Mesothelial cell of epicardium (in vitro differentiated cells): ENCODE data around the gene PEX7. TPM values are rescaled to one million over a fixed set of nuclear protein-coding genes. Genes with fewer than 3 reads are reported as not detected.

Source experiments
- DNase-seq, 2 experiments: peaks; one replicate each; pipeline ENCODE4 v3.0.0; 2021; ENCODE audit warnings: low spot score in 2 of 2; ENCODE audit not compliant: unreplicated experiment in 2 of 2
- H3K27ac Mint-ChIP-seq: 2 replicates; pipeline ENCODE4 v1.8.0; 2021; ENCODE audit warnings: mixed read lengths
- H3K27me3 Mint-ChIP-seq: 2 replicates; pipeline ENCODE4 v1.8.0; 2021; ENCODE audit warnings: low read depth, mixed read lengths
- H3K36me3 Mint-ChIP-seq: 2 replicates; pipeline ENCODE4 v1.8.0; 2021; ENCODE audit warnings: mixed read lengths
- H3K4me1 Mint-ChIP-seq: 2 replicates; pipeline ENCODE4 v1.8.0; 2021; ENCODE audit warnings: mixed read lengths
- H3K4me3 Mint-ChIP-seq: 2 replicates; pipeline ENCODE4 v1.8.0; 2021; ENCODE audit warnings: mild to moderate bottlenecking, moderate library complexity, mixed read lengths
- H3K9me3 Mint-ChIP-seq: 2 replicates; pipeline ENCODE4 v1.8.0; 2021; ENCODE audit warnings: mixed read lengths
- total RNA-seq: library from RNA; stranded (reverse); gene quantifications from 3 replicates; pipeline ENCODE4 v1.2.1, GENCODE V29; 2021
- TF ChIP-seq, protein P1 (sequence below): fragments of 200-600 bp; sonication (generic); IDR thresholded peaks from one replicate; pipeline ENCODE4 v1.5.0; 2021; ENCODE audit warnings: antibody characterized with exemption; ENCODE audit not compliant: unreplicated experiment

The PEX7 gene
- total RNA-seq, 1 donor from 2014 or later = 8.3 TPM

DNA sequence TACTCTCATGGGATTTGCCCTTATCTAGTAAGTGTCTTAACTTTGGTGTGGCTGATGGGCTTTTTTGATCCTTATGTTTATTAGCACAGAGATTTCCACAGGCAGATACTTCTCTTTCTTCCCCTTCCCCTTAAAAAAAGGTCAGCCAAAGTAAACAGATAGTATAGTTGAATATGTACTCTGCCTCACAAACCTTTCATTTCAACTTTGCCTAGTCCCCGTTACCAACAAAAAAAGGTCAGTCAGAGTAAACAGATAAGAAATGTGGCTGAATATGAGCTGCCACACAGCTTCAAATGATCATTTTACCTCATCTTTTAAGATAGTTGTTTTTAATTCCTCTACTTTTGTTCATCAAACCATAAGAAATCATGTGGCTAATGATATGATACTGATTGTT lies 65.6 kb downstream of the PEX7 start:
- peaks cover 42% of the 10 kb centered on the region for H3K4me1 Mint-ChIP-seq
- peaks cover 1% of the 10 kb centered on the region for H3K36me3 Mint-ChIP-seq
- DNase-seq = no peak
- no peaks in the 10 kb centered on the region for H3K9me3 Mint-ChIP-seq
- TF ChIP-seq, protein P1, sequence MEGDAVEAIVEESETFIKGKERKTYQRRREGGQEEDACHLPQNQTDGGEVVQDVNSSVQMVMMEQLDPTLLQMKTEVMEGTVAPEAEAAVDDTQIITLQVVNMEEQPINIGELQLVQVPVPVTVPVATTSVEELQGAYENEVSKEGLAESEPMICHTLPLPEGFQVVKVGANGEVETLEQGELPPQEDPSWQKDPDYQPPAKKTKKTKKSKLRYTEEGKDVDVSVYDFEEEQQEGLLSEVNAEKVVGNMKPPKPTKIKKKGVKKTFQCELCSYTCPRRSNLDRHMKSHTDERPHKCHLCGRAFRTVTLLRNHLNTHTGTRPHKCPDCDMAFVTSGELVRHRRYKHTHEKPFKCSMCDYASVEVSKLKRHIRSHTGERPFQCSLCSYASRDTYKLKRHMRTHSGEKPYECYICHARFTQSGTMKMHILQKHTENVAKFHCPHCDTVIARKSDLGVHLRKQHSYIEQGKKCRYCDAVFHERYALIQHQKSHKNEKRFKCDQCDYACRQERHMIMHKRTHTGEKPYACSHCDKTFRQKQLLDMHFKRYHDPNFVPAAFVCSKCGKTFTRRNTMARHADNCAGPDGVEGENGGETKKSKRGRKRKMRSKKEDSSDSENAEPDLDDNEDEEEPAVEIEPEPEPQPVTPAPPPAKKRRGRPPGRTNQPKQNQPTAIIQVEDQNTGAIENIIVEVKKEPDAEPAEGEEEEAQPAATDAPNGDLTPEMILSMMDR = no peak
- no peaks in the 10 kb centered on the region for H3K27me3 Mint-ChIP-seq
- H3K27ac Mint-ChIP-seq = no peak overlapping the region
- H3K4me3 Mint-ChIP-seq = no peak overlapping the region

DNA sequence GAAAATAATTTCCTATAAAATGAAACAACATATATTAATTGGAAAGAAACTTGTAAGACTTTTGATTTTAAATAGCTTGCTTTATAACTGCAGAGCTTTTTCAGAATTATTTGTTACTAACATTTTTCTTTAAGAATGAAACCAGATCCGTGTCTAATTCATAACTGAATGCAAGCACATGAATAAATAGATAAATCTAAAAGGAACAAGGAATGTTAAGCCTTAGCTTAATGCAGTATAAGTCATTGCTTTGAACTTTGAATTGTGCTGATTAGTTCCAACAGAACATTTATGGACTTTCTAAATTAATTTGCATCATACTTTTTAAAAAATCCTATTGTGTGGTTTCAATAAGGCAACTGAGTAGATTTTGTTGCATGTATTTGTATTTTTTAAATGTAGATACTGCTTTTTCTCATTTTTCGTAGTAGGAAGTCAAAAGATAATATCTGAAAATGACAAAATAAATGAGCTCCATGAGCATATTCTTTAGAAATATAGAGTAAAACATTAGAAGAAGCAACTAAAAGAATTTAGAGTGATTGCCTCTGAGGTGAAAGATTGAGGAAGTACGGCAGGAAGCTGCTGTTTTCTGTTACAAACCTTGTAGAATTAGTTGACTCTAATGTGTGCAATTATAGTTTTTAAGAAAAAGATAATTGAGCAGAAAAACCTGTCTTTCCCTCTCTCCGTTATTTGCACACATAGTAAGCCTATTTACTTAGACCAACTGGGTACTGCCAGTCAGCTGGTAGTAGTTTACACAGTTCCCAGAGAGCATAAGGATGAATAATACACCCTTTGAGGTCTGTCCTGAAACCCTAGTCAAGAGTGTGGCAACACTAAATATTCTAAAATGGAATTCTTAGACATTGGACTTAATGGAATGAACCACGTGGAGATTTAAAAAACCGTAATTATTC lies 67.1 kb downstream of the PEX7 start:
- Mint-ChIP-seq H3K27ac (peak overlapping the region; percentile 44), H3K4me1 (peaks cover 38% of the 10 kb centered on the region), H3K27me3 (no peaks in the 10 kb centered on the region), H3K9me3 (no peaks in the 10 kb centered on the region), H3K4me3 (no peak overlapping the region), H3K36me3 (peaks cover 3% of the 10 kb centered on the region)
- DNase-seq = no peak
- TF ChIP-seq, protein P1 = no peak

DNA sequence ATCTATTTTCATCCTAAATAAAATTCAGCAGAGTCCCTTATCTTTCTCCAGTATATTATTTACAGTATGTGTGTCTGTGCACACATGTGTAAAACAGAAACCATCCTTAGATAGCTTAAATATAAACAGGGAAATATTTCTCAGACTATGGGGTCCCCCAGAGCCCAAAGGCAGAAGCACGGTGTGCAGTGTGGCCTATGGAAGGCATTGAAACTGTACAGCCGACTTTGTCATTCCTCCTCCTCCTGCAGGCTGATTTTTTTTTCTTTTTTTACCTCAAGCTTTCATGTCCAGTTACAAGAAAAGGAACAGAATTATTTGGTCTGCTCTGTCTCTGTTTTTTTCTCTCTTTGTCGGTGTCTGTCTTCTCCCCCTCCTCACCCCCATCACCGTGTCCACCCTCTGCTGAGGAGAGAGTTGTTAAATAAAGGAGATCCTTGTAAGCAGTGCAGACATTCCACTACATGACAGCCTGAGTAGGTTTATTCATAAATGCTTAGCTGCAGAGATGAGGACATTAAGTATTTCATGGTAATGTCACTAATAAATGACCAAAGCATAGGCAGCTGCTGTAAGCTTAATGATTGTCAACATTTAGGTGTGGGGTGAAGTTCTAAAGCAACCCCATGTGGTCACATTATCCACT lies 67.9 kb downstream of the PEX7 start:
- Mint-ChIP-seq H3K27me3 (no peaks in the 10 kb centered on the region), H3K4me1 (peaks cover 38% of the 10 kb centered on the region), H3K27ac (peak overlapping the region; percentile 44), H3K36me3 (peaks cover 3% of the 10 kb centered on the region), H3K9me3 (no peaks in the 10 kb centered on the region), H3K4me3 (peak overlapping the region; percentile 2)
- TF ChIP-seq, protein P1 = no peak
- DNase-seq = no peak

DNA sequence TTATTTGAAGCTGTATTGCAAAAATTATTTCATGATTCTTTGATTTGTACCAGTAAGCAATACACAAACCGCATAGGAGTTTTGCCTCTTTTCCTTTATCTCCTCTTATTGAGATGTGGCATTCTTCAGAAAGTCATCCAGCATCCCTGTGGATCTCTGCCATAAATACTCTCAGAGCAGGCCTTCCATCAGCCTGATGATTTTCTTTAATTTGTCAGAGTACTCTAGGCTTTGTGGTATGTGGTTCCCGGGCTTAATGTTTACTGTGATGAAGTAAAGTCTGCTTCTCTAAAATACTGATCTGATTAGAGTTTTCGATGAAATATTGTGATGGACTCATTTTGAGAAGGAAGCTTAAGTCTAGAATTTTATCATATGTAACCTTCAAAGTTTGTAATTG lies 68.6 kb downstream of the PEX7 start:
- Mint-ChIP-seq H3K4me1 (peaks cover 45% of the 10 kb centered on the region), H3K36me3 (peaks cover 3% of the 10 kb centered on the region), H3K4me3 (no peak overlapping the region), H3K27ac (no peak overlapping the region), H3K9me3 (no peaks in the 10 kb centered on the region), H3K27me3 (no peaks in the 10 kb centered on the region)
- DNase-seq = no peak
- TF ChIP-seq, protein P1 = no peak

DNA sequence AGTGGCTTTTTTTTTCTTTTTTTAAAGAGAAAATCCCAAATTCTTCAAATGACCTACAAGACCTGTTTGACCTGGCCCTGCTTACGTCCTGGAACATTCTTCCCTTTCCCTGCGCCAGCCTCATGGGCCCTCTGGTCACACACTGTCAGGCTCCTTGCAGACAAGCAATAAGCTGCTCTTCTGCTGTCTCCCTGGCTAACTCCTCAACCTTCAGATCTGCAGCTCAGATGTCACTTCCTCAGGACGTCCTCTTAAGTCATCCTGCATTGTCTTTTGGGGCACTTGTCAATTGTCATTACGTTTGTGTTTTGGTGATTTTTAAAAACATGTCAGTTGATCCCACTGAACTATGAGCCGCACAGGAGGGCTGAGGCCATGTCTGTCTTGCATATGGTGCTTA lies 70.8 kb downstream of the PEX7 start:
- H3K36me3 Mint-ChIP-seq = peaks cover 6% of the 10 kb centered on the region
- TF ChIP-seq, protein P1 = no peak
- H3K27me3 Mint-ChIP-seq = no peaks in the 10 kb centered on the region
- H3K9me3 Mint-ChIP-seq = no peaks in the 10 kb centered on the region
- no peak overlapping the region for H3K4me3 Mint-ChIP-seq
- no peak overlapping the region for H3K27ac Mint-ChIP-seq
- no peak for DNase-seq
- H3K4me1 Mint-ChIP-seq = peaks cover 37% of the 10 kb centered on the region
